HG02970 (cell line): ENCODE results near the gene UTF1.
"Not testable (repeated sequence)": the region's sequence is repeated elsewhere in the genome, so short reads cannot be mapped to it uniquely, and the experiment has no call there.

Experiments
- ATAC-seq: cut with Tn5 transposase; IDR thresholded peaks from one replicate; pipeline ENCODE4 v1.9.1; 2021; ENCODE audit warnings: mild to moderate bottlenecking, moderate library complexity, moderate number of reproducible peaks; ENCODE audit not compliant: unreplicated experiment, low FRiP score

Gene UTF1

GRCh38 chr10:133207627-133208026 is 22.4 kb upstream of the UTF1 start:
- no peak for ATAC-seq

DNA sequence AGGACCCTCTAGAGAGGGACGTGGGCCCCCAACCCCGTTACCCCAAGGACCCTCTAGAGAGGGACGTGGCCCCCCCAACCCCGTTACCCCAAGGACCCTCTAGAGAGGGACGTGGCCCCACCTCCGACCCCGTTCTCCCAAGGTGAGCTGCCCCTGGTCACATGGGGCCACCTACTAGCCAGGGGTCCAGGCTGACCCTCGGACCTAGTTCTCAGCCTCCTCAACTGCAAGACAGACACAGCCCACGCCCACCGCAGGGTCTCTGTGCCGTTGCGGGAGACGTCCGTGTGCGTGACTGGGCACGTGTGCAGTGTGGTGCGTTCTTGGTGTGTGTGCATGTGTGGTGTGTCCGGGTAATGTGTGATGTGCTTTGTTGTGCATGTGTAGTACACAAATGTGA is 21.6 kb upstream of the UTF1 start:
- ATAC-seq = no peak

DNA sequence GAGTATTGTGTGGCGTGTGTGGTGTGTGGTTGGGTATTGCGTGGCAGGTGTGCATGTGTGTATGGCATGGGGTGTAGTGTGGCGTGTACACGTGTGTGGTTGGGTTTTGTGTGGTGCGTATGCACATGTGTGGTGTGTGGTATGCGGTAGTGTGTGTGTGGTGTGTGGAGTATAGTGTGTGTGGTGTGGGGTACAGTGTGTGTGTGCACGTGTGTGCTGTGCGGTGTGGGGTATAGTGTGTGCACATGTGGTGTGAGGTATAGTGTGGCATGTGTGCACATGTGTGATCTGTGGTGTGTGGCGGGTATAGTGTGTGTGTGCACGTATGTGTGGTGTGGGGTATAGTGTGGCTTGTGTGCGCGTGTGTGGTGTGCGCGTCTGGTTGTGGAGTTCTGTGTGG is 20.9 kb upstream of the UTF1 start:
- ATAC-seq = no peak

DNA sequence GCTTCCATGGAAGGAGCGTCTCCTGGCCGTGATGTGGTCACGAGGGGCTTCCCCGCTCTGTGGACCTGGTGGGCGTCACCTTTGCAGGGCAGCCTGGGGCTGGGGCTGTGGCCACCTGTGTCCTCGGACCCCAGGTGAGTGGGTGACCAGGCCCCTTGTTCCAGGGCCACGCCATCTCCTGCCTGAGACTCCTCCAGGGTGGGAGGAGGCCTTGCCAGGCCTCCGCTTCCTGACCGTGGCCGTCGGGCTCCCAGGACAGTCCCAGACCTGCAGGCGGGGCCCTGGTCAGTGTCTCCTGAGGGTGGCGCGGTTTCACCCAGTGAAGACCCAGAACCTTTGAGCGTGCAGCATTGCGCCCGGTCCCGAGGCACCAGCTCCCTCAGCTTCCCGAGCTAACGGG is 20.4 kb upstream of the UTF1 start:
- no peak for ATAC-seq

DNA sequence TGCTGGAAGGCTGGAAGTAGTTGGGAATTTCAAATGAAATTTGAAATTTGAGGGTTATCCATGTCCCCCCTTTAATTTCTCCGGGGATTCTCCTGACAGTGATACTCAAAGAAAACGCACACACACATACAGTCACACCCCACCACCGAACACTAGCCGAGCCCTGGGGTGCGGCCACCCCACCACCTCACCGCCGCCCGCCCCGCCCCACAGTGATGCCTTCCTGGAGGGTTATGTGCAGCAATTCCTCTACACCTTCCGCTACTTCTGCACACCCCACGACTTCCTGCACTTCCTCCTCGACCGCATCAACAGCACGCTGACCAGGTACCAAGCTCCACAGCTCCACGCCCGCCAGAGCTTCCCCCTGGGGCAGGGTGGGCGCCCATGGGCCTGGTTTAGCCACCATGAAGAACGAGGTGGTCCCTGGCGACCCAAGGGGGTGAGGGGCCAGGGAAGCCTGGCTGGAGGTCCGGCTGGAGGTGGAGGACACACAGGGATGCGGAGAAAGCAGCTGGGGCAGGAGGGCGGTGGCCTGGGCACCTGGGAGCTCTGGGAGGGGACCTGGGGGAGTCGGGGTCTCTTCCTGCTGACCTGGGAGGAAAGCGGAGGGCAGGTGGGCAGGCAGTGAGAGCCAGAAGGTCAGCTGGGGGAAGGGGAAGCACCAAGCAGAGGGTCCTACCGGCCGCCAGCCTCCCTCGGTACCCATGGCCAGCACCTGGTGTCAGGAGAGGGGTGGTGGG is 19.4 kb upstream of the UTF1 start:
- ATAC-seq = no peak

DNA sequence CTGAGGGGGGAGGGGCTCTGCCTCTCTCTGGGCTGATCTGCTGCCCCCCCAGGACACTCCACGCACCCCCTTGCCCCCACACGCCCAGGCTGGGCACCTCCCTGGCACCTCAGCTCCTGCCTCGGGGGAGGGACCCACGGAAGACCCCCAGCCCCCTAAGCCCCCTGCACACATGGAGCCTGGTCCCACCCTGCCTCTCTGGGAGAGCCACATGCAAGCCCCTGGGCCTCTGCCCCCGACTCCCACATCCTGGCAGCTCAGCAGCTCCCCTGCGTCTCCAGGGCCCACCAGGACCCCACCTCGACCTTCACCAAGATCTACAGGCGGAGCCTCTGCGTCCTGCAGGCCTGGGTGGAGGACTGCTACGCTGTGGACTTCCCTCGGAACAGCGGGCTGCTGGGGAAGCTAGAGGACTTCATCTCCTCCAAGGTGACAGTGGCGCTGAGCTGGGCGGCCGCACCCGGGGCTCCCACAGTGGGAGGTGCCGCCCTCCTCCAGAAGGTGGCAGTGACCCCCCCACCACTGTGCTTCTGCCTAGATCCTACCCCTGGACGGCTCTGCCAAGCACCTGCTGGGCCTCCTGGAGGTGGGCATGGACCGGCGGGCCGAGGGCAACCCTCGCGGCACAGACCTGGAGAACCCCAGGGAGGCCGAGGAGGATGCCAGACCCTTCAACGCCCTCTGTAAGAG is 18.7 kb upstream of the UTF1 start:
- ATAC-seq = no peak

- no peak for ATAC-seq
These were observed 17.8 kb upstream of the UTF1 start for GRCh38 chr10:133211959-133212852.

DNA sequence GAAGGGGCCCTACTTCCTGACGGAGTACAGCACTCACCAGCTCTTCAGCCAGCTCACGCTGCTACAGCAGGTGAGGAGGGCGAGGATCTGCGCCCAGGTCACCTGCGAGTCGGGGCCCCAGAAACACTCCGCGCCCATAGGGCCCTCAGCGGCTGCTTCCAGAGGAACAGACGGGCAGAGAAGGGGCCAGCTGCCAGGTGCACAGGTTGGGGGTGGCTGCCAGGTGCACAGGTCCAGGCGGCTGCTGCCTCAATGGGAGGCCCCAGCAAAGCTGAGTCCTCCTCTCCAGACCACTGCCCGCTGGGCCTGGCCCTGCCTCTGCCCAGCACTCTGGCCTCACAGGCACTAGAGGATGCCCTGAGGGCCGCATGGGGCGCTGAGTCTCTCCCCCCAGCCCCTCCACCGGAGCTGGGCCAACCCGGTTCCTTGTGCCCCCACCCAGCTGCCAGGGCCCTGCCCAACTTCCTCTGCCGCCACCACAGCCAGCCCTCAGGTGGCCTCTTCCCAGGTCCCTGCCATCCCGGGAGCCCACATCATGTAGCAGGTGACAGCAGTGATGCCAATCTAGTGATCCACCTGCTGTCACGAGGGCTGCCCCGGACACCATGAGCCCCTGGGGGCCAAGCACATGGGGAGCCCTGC is 17.0 kb upstream of the UTF1 start:
- ATAC-seq = no peak

DNA sequence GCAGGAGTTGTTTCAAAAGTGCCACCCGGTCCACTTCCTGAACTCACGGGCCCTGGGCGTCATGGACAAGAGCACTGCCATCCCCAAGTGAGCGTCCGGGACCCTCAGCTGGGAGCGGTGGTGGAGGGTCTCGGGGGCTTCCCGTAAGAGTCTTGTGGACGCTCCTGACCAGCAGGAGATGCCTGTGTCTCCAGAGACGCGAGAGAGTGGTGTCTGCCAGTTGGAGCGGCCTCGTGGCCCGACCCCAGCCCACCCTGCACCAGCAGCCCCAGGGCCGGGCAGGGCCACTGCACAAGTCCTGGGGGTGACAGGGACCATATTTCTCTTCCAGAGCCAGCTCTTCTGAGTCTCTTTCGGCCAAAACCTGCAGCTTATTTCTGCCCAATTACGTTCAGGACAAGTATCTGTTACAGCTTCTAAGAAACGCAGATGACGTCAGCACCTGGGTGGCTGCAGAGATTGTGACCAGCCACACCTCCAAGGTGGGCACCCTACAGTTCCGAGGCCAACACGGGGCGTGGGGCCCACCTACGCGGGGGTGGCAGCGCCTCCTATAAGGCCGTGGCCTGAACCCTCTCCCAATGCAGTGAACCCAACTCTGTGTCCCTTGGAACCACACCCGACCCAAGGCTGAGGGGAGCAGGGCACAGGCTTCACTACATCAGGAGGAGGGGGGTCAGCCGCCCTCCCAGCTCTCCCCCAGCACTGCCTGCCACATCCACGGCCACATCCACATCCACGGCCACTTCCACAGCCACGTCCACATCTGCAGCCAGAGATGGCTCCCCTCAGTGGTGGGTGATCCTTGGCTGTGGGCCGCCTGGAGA is 16.2 kb upstream of the UTF1 start:
- ATAC-seq = no peak

- no peak for ATAC-seq
These were observed 15.3 kb upstream of the UTF1 start for GRCh38 chr10:133214468-133215410.

- no peak for ATAC-seq
These were observed 14.4 kb upstream of the UTF1 start for GRCh38 chr10:133215586-133215985.

DNA sequence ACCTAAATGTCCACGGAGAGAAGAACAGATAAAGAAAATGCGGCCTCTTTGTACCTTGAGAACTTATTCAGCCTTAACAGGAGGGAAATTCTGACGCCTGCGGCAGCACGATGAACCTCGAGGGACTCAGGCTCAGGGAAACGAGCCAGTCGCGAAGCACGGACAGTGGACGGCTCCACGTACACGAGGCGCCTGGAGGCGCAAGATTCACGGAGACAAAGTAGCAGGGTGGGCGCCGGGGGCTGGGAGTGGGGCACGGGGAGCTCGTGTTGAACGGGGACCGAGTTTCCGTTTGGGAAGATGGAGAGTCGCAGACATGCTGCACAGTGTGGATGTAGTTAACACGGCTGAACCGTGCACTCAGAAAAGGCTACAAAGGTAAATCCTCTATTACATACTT is 13.2 kb upstream of the UTF1 start:
- no peak for ATAC-seq

GRCh38 chr10:133217800-133218589 is 12.0 kb upstream of the UTF1 start:
- ATAC-seq = no peak

DNA sequence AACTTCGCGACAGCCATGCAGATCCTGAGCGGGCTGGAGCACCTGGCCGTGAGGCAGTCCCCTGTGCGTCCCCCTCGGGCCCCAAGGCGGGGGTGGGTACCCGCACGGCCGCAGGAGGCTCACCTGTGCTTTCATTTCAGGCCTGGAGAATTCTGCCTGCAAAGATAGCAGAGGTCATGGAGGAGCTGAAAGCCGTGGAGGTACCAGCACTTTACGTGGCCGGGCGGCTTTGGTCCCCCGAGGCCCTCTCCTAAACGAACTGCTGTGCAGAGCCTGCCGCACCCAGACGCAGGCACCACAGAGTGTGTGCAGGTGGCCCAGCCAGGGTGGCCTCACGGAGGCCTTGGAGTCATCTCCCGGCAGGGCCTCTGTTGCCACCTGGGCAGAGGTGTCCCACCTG is 11.1 kb upstream of the UTF1 start:
- no peak for ATAC-seq

GRCh38 chr10:133219782-133220181 is 10.2 kb upstream of the UTF1 start:
- ATAC-seq = no peak

DNA sequence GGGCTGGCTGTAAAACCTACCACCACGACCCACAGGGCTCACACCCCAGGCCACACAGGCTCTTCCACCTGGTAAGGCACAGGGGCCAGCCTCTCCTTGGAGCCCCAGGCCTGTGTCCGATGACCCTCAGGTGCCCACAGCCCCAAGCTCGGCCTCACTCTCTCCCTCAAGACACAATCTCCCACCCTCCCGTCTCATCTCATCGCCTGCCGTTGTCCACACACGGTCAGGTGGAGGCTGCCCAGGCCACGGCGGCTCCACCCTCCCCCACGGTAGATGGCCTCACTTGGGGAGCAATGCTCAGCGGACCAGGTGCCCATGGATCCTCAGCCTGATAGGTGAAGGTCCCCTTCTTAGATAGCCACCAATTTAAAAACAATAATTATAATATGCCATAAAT is 8.7 kb upstream of the UTF1 start:
- no peak for ATAC-seq

DNA sequence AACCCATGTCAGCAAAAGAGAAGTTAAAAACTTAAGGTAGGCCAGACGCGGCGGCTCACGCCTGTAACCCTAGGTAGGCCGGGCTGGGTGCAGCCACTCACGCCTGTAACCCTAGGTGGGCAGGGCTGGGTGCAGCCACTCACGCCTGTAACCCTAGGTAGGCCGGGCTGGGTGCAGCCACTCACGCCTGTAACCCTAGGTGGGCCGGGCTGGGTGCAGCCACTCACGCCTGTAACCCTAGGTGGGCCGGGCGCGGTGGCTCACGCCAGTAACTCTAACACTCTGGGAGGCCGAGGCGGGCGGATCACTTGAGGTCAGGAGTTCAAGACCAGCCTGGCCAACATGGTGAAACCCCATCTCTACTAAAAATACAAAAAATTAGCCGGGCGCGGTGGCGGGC is 8.3 kb upstream of the UTF1 start:
- ATAC-seq = not testable (repeated sequence)

- ATAC-seq = no peak
These were observed 5.9 kb upstream of the UTF1 start for GRCh38 chr10:133224076-133224475.
